ENCODE data around the gene KIR2DL4.
"Not testable (repeated sequence)": the region's sequence is repeated elsewhere in the genome, so short reads cannot be mapped to it uniquely, and the experiment has no call there.

DNA sequence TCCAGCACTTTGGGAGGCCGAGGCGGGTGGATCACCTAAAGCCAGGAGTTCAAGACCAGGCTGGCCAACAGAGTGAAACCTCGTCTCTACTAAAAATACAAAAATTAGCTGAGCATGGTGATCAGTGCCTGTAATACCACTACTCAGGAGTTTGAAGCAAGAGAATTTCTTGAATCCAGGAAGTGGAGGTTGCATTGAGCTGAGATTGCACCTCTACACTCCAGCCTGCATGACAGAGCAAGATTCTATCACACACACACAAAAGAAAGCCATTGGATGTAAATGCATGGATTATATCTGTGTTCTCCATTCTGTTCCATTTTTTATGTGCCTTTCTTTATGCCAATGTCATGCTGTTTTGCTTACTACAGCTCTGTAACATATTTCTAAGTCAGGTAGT, 55.1 kb downstream of the KIR2DL4 start:
- not testable (repeated sequence) for TF ChIP-seq POLR2AphosphoS5 (IDR thresholded peaks at IDR 0.05); POLR2A (IDR thresholded peaks at IDR 0.05); EP300 (IDR thresholded peaks at IDR 0.05; ENCODE audit: low read depth)
- TF ChIP-seq, protein P1, sequence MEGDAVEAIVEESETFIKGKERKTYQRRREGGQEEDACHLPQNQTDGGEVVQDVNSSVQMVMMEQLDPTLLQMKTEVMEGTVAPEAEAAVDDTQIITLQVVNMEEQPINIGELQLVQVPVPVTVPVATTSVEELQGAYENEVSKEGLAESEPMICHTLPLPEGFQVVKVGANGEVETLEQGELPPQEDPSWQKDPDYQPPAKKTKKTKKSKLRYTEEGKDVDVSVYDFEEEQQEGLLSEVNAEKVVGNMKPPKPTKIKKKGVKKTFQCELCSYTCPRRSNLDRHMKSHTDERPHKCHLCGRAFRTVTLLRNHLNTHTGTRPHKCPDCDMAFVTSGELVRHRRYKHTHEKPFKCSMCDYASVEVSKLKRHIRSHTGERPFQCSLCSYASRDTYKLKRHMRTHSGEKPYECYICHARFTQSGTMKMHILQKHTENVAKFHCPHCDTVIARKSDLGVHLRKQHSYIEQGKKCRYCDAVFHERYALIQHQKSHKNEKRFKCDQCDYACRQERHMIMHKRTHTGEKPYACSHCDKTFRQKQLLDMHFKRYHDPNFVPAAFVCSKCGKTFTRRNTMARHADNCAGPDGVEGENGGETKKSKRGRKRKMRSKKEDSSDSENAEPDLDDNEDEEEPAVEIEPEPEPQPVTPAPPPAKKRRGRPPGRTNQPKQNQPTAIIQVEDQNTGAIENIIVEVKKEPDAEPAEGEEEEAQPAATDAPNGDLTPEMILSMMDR (IDR thresholded peaks at IDR 0.05): not testable (repeated sequence)

All from transverse colon (tissue), 4 donors.